ENCODE data around the gene VPS37B. TPM values are rescaled to one million over a fixed set of nuclear protein-coding genes. Genes with fewer than 3 reads are reported as not detected.
"Not testable (repeated sequence)": the region's sequence is repeated elsewhere in the genome, so short reads cannot be mapped to it uniquely, and the experiment has no call there.

Gene VPS37B
- total RNA-seq (8.9 TPM), polyA plus RNA-seq (28.2 TPM)
- long read RNA-seq, donor 1, partial matches to known transcripts: 0 of 2 reads
- long read RNA-seq, donor 1, other reads (novel, unspliced or antisense): 0 of 2 reads
- long read RNA-seq, donor 2: 0 reads
- long read RNA-seq, donor 3, transcript VPS37B-201 (4 exons, 3,028 nt): major isoform, 5 of 5 reads
- long read RNA-seq, donor 3, partial matches to known transcripts: 0 of 5 reads
- long read RNA-seq, donor 3, other reads (novel, unspliced or antisense): 0 of 5 reads
- long read RNA-seq, donor 4, transcript VPS37B-201 (4 exons, 3,028 nt): major isoform, 6 of 6 reads
- long read RNA-seq, donor 4, partial matches to known transcripts: 0 of 6 reads
- long read RNA-seq, donor 4, other reads (novel, unspliced or antisense): 0 of 6 reads
- long read RNA-seq, donor 5, transcript VPS37B-201 (4 exons, 3,028 nt): major isoform, 15 of 15 reads
- long read RNA-seq, donor 5, partial matches to known transcripts: 0 of 15 reads
- long read RNA-seq, donor 5, other reads (novel, unspliced or antisense): 0 of 15 reads
- long read RNA-seq, donor 6, partial matches to known transcripts: 0 of 4 reads
- long read RNA-seq, donor 6, other reads (novel, unspliced or antisense): 0 of 4 reads
- long read RNA-seq, donor 7, transcript VPS37B-201 (4 exons, 3,028 nt): major isoform, 6 of 12 reads
- long read RNA-seq, donor 7, partial matches to known transcripts: 5 of 12 reads
- long read RNA-seq, donor 7, other reads (novel, unspliced or antisense): 0 of 12 reads
- long read RNA-seq, donor 8, partial matches to known transcripts: 0 of 4 reads
- long read RNA-seq, donor 8, other reads (novel, unspliced or antisense): 0 of 4 reads
- long read RNA-seq, donor 9, partial matches to known transcripts: 0 of 4 reads
- long read RNA-seq, donor 9, other reads (novel, unspliced or antisense): 0 of 4 reads
- long read RNA-seq, donor 10, transcript VPS37B-201 (4 exons, 3,028 nt): major isoform, 15 of 15 reads
- long read RNA-seq, donor 10, partial matches to known transcripts: 0 of 15 reads
- long read RNA-seq, donor 10, other reads (novel, unspliced or antisense): 0 of 15 reads

- no peaks in the 10 kb centered on the region for H3K27me3 ChIP-seq (ENCODE audit: control insufficient read depth in 2 of 2, insufficient read depth in 1 of 2, low read length in 1 of 2)
- H3K36me3 ChIP-seq (ENCODE audit: control insufficient read depth in 2 of 2, insufficient read depth in 2 of 2, low read length in 1 of 2): peaks cover 0 to 4% of the 10 kb centered on the region in 2 donors
- H3K27ac ChIP-seq (ENCODE audit: low read depth in 1 of 2, low read length in 1 of 2): peak within 1 kb of the TSS; percentile 69 to 93
- H3K4me3 ChIP-seq (ENCODE audit: low read length in 2 of 2): peak within 1 kb of the TSS; percentile 79 to 99
- peaks cover 1 to 2% of the 10 kb centered on the region in 2 donors for H3K9me3 ChIP-seq (ENCODE audit: control insufficient read depth in 2 of 2, insufficient read depth in 1 of 2, low read length in 1 of 2)
- peaks cover 22 to 76% of the 10 kb centered on the region in 2 donors for H3K4me1 ChIP-seq (ENCODE audit: control insufficient read depth in 2 of 2, insufficient read depth in 2 of 2, low read length in 2 of 2)
- DNase-seq (ENCODE audit: low read depth in 6 of 9, low spot score in 9 of 9): peak in 3 of 9 donors; percentile 81 to 88 (median 84)
- WGBS: 10% methylated on average over 81 of the region's 81 CpGs
Measured at GRCh38 chr12:122895704-122896636, at the start of gene VPS37B. Gene VPS37B, minus strand, starts transcription at chr12:122896124. Its CDS starts 62 bp downstream, at chr12:122896062.

GRCh38 chr12:122944605-122945592 is 49.0 kb upstream of the VPS37B start:
- H3K36me3 ChIP-seq (ENCODE audit: control insufficient read depth in 2 of 2, insufficient read depth in 2 of 2, low read length in 1 of 2): no peaks in the 10 kb centered on the region
- no peaks in the 10 kb centered on the region for H3K9me3 ChIP-seq (ENCODE audit: control insufficient read depth in 2 of 2, insufficient read depth in 1 of 2, low read length in 1 of 2)
- H3K27ac ChIP-seq (ENCODE audit: low read depth in 1 of 2, low read length in 1 of 2): no peak overlapping the region
- no peaks in the 10 kb centered on the region for H3K27me3 ChIP-seq (ENCODE audit: control insufficient read depth in 2 of 2, insufficient read depth in 1 of 2, low read length in 1 of 2)
- WGBS: 92% methylated on average over 14 of the region's 14 CpGs
- H3K4me1 ChIP-seq (ENCODE audit: control insufficient read depth in 2 of 2, insufficient read depth in 2 of 2, low read length in 2 of 2): peaks cover 0 to 16% of the 10 kb centered on the region in 2 donors
- H3K4me3 ChIP-seq (ENCODE audit: low read length in 2 of 2): no peak overlapping the region
- no peak for DNase-seq (ENCODE audit: low read depth in 6 of 9, low spot score in 9 of 9)

GRCh38 chr12:122943196-122943595 is 47.3 kb upstream of the VPS37B start:
- Histone ChIP-seq H3K4me3 (ENCODE audit: low read length in 2 of 2) (no peak overlapping the region), H3K27me3 (ENCODE audit: control insufficient read depth in 2 of 2, insufficient read depth in 1 of 2, low read length in 1 of 2) (no peaks in the 10 kb centered on the region), H3K9me3 (ENCODE audit: control insufficient read depth in 2 of 2, insufficient read depth in 1 of 2, low read length in 1 of 2) (no peaks in the 10 kb centered on the region), H3K36me3 (ENCODE audit: control insufficient read depth in 2 of 2, insufficient read depth in 2 of 2, low read length in 1 of 2) (no peaks in the 10 kb centered on the region), H3K4me1 (ENCODE audit: control insufficient read depth in 2 of 2, insufficient read depth in 2 of 2, low read length in 2 of 2) (peaks cover 0 to 16% of the 10 kb centered on the region in 2 donors), H3K27ac (ENCODE audit: low read depth in 1 of 2, low read length in 1 of 2) (no peak overlapping the region)
- 77% methylated on average over 13 of the region's 13 CpGs for WGBS
- DNase-seq (ENCODE audit: low read depth in 6 of 9, low spot score in 9 of 9): no peak

- no peaks in the 10 kb centered on the region for H3K36me3 ChIP-seq (ENCODE audit: control insufficient read depth in 2 of 2, insufficient read depth in 2 of 2, low read length in 1 of 2)
- H3K27me3 ChIP-seq (ENCODE audit: control insufficient read depth in 2 of 2, insufficient read depth in 1 of 2, low read length in 1 of 2): no peaks in the 10 kb centered on the region
- H3K4me1 ChIP-seq (ENCODE audit: control insufficient read depth in 2 of 2, insufficient read depth in 2 of 2, low read length in 2 of 2): peaks cover 0 to 15% of the 10 kb centered on the region in 2 donors
- no peaks in the 10 kb centered on the region for H3K9me3 ChIP-seq (ENCODE audit: control insufficient read depth in 2 of 2, insufficient read depth in 1 of 2, low read length in 1 of 2)
- 98% methylated on average over 2 of the region's 2 CpGs for WGBS
- no peak for DNase-seq (ENCODE audit: low read depth in 6 of 9, low spot score in 9 of 9)
- no peak overlapping the region for H3K4me3 ChIP-seq (ENCODE audit: low read length in 2 of 2)
- H3K27ac ChIP-seq (ENCODE audit: low read depth in 1 of 2, low read length in 1 of 2): no peak overlapping the region
Measured at GRCh38 chr12:122942637-122943036, 46.7 kb upstream of the VPS37B start.

GRCh38 chr12:122941351-122941750 is 45.4 kb upstream of the VPS37B start:
- H3K4me1 ChIP-seq (ENCODE audit: control insufficient read depth in 2 of 2, insufficient read depth in 2 of 2, low read length in 2 of 2); H3K27me3 ChIP-seq (ENCODE audit: control insufficient read depth in 2 of 2, insufficient read depth in 1 of 2, low read length in 1 of 2); DNase-seq (ENCODE audit: low read depth in 6 of 9, low spot score in 9 of 9); H3K9me3 ChIP-seq (ENCODE audit: control insufficient read depth in 2 of 2, insufficient read depth in 1 of 2, low read length in 1 of 2); H3K4me3 ChIP-seq (ENCODE audit: low read length in 2 of 2); H3K27ac ChIP-seq (ENCODE audit: low read depth in 1 of 2, low read length in 1 of 2); H3K36me3 ChIP-seq (ENCODE audit: control insufficient read depth in 2 of 2, insufficient read depth in 2 of 2, low read length in 1 of 2): not testable (repeated sequence)
- WGBS: 99% methylated on average over 5 of the region's 5 CpGs

- 99% methylated on average over 4 of the region's 4 CpGs for WGBS
- Histone ChIP-seq H3K36me3 (ENCODE audit: control insufficient read depth in 2 of 2, insufficient read depth in 2 of 2, low read length in 1 of 2) (no peaks in the 10 kb centered on the region), H3K27ac (ENCODE audit: low read depth in 1 of 2, low read length in 1 of 2) (no peak overlapping the region), H3K4me3 (ENCODE audit: low read length in 2 of 2) (no peak overlapping the region), H3K9me3 (ENCODE audit: control insufficient read depth in 2 of 2, insufficient read depth in 1 of 2, low read length in 1 of 2) (peaks cover 0 to 5% of the 10 kb centered on the region in 2 donors), H3K4me1 (ENCODE audit: control insufficient read depth in 2 of 2, insufficient read depth in 2 of 2, low read length in 2 of 2) (no peaks in the 10 kb centered on the region), H3K27me3 (ENCODE audit: control insufficient read depth in 2 of 2, insufficient read depth in 1 of 2, low read length in 1 of 2) (no peaks in the 10 kb centered on the region)
- no peak for DNase-seq (ENCODE audit: low read depth in 6 of 9, low spot score in 9 of 9)
Measured at GRCh38 chr12:122939125-122939524, 43.2 kb upstream of the VPS37B start.

GRCh38 chr12:122937622-122938091 is 41.7 kb upstream of the VPS37B start:
- Histone ChIP-seq H3K4me1 (ENCODE audit: control insufficient read depth in 2 of 2, insufficient read depth in 2 of 2, low read length in 2 of 2) (no peaks in the 10 kb centered on the region), H3K9me3 (ENCODE audit: control insufficient read depth in 2 of 2, insufficient read depth in 1 of 2, low read length in 1 of 2) (peaks cover 0 to 5% of the 10 kb centered on the region in 2 donors), H3K27me3 (ENCODE audit: control insufficient read depth in 2 of 2, insufficient read depth in 1 of 2, low read length in 1 of 2) (no peaks in the 10 kb centered on the region), H3K4me3 (ENCODE audit: low read length in 2 of 2) (no peak overlapping the region), H3K36me3 (ENCODE audit: control insufficient read depth in 2 of 2, insufficient read depth in 2 of 2, low read length in 1 of 2) (no peaks in the 10 kb centered on the region), H3K27ac (ENCODE audit: low read depth in 1 of 2, low read length in 1 of 2) (no peak overlapping the region)
- no peak for DNase-seq (ENCODE audit: low read depth in 6 of 9, low spot score in 9 of 9)
- WGBS: 96% methylated on average over 3 of the region's 3 CpGs

Data from thymus (tissue), 14 donors.